Calu3 (cell line): ENCODE data around the gene CD86. TPM values are rescaled to one million over a fixed set of nuclear protein-coding genes. Genes with fewer than 3 reads are reported as not detected.

Experiments
- Bru-seq: library from RNA; stranded (reverse); fragments of 400-500 nt; gene quantifications from one replicate; lab custom pipeline; 2021; lab: Mats Ljungman, UMichigan
- BruChase-seq, 2 experiments: library from RNA; stranded (reverse); fragments of 400-500 nt; gene quantifications; one replicate each; lab custom pipeline; 2021; lab: Mats Ljungman, UMichigan
- BruUV-seq: library from RNA; stranded (reverse); fragments of 400-500 nt; replicated peaks from 2 replicates; lab custom pipeline; 2021; lab: Mats Ljungman, UMichigan
- CTCF ChIA-PET: fragments of 300-600 bp; sonication (Branson Sonifier 250); formaldehyde crosslinking; loops from one replicate; lab custom pipeline; 2022; ENCODE audit warnings: antibody characterized with exemption; lab: Charles Lee
- DNase-seq: peaks from one replicate; pipeline ENCODE4 v3.0.0; 2022
- H3K27ac Mint-ChIP-seq: one replicate; pipeline ENCODE4 v1.8.0; 2022; ENCODE audit warnings: mixed read lengths; ENCODE audit not compliant: unreplicated experiment
- H3K27me3 Mint-ChIP-seq: one replicate; pipeline ENCODE4 v1.8.0; 2022; ENCODE audit warnings: mixed read lengths; ENCODE audit not compliant: unreplicated experiment
- H3K36me3 Mint-ChIP-seq: one replicate; pipeline ENCODE4 v1.8.0; 2022; ENCODE audit warnings: mild to moderate bottlenecking, moderate library complexity, mixed read lengths; ENCODE audit not compliant: insufficient read depth, unreplicated experiment
- H3K4me1 Mint-ChIP-seq: one replicate; pipeline ENCODE4 v1.8.0; 2022; ENCODE audit warnings: mild to moderate bottlenecking, low read depth, mixed read lengths; ENCODE audit not compliant: unreplicated experiment
- H3K4me3 Mint-ChIP-seq: one replicate; pipeline ENCODE4 v1.8.0; 2022; ENCODE audit warnings: mild to moderate bottlenecking, low read depth, moderate library complexity, mixed read lengths; ENCODE audit not compliant: unreplicated experiment
- H3K9me3 Mint-ChIP-seq: one replicate; pipeline ENCODE4 v1.8.0; 2022; ENCODE audit warnings: low read depth, mixed read lengths; ENCODE audit not compliant: unreplicated experiment
- CTCF ChIP-seq: fragments of 200-600 bp; IDR thresholded peaks from one replicate; pipeline ENCODE4 v1.8.0; 2022; ENCODE audit warnings: antibody characterized with exemption; ENCODE audit not compliant: unreplicated experiment
- intact Hi-C: fragments of 100-400 bp; cut with micrococcal nuclease; formaldehyde crosslinking; loops from one replicate; pipeline ENCODE4 v1.10.0; 2022; ENCODE audit not compliant: unreplicated experiment
- long read RNA-seq: library from polyadenylated mRNA; stranded (forward); transcript quantifications from one replicate; pipeline ENCODE4 v2.0.0, GENCODE V29; 2022
- total RNA-seq: library from RNA; stranded (reverse); gene quantifications from 2 replicates; pipeline ENCODE4 v1.2.3, GENCODE V29; 2022

Gene CD86
- total RNA-seq (0.24 TPM in 1 of 2 replicates, not detected in the other), Bru-seq, nascent RNA (percentile 10 among the genes with signal in this experiment), BruChase-seq, experiment 1, labeled RNA remaining after a 6-hour chase (percentile 6 among the genes with signal in this experiment), BruChase-seq, experiment 2, labeled RNA remaining after a 2-hour chase (percentile 3 among the genes with signal in this experiment)
- long read RNA-seq: 0 reads

GRCh38 chr3:122055215-122055614, at the start of gene CD86:
Gene CD86 (plus strand): TSS chr3:122055362. CDS start chr3:122055490, 128 bp downstream.
- CTCF ChIA-PET: no interaction called here
- Mint-ChIP-seq H3K36me3 (no peaks in the 10 kb centered on the region), H3K27ac (no peak within 1 kb of the TSS), H3K27me3 (peaks cover 11% of the 10 kb centered on the region), H3K9me3 (no peaks in the 10 kb centered on the region), H3K4me3 (no peak within 1 kb of the TSS), H3K4me1 (no peaks in the 10 kb centered on the region)
- no peak for DNase-seq
- intact Hi-C loops: no loop called here
- TF ChIP-seq CTCF: no peak
- BruUV-seq: no TSS peak

- no peak for DNase-seq
- CTCF ChIA-PET: no interaction called here
- Mint-ChIP-seq H3K27ac (no peak overlapping the region), H3K9me3 (no peaks in the 10 kb centered on the region), H3K36me3 (peaks cover 5% of the 10 kb centered on the region), H3K4me1 (peaks cover 23% of the 10 kb centered on the region), H3K4me3 (no peak overlapping the region), H3K27me3 (no peaks in the 10 kb centered on the region)
- TF ChIP-seq CTCF: no peak
- BruUV-seq: no TSS peak
- intact Hi-C loops: no loop called here
Observed at GRCh38 chr3:122006267-122006666, 48.9 kb upstream of the CD86 start.

GRCh38 chr3:122008166-122008565, 47.0 kb upstream of the CD86 start:
- intact Hi-C loops: no loop called here
- Mint-ChIP-seq H3K4me1 (peaks cover 30% of the 10 kb centered on the region), H3K27me3 (no peaks in the 10 kb centered on the region), H3K27ac (no peak overlapping the region), H3K36me3 (peaks cover 5% of the 10 kb centered on the region), H3K4me3 (no peak overlapping the region), H3K9me3 (no peaks in the 10 kb centered on the region)
- CTCF ChIA-PET: no interaction called here
- no TSS peak for BruUV-seq
- DNase-seq: no peak
- no peak for TF ChIP-seq CTCF

GRCh38 chr3:122010506-122010905, 44.7 kb upstream of the CD86 start:
- Mint-ChIP-seq H3K4me1 (peaks cover 23% of the 10 kb centered on the region), H3K27me3 (no peaks in the 10 kb centered on the region), H3K36me3 (no peaks in the 10 kb centered on the region), H3K4me3 (no peak overlapping the region), H3K27ac (no peak overlapping the region), H3K9me3 (no peaks in the 10 kb centered on the region)
- intact Hi-C loops: no loop called here
- CTCF ChIA-PET: no interaction called here
- BruUV-seq: no TSS peak
- DNase-seq: no peak
- no peak for TF ChIP-seq CTCF
